HepG2 (cell line): Measurements from ENCODE around the gene SHISA7. TPM values are rescaled to one million over a fixed set of nuclear protein-coding genes. Genes with fewer than 3 reads are reported as not detected.

Source experiments
- ATF1 ChIP-seq: IDR thresholded peaks from 2 replicates; pipeline ENCODE4 v1.6.1; 2016; ENCODE audit warnings: mild to moderate bottlenecking, control low read depth
- ATF3 ChIP-seq: sonication (generic); formaldehyde crosslinking; IDR thresholded peaks from 2 replicates; pipeline ENCODE4 v1.4.0; 2020; ENCODE audit warnings: missing genetic modification reagents
- CHD2 ChIP-seq: IDR thresholded peaks from 2 replicates; pipeline ENCODE4 v1.6.1; 2011; ENCODE audit warnings: low read depth, low read length, improper control_type of control experiment
- DNMT1 ChIP-seq: sonication (generic); formaldehyde crosslinking; IDR thresholded peaks from 2 replicates; pipeline ENCODE4 v1.5.1; 2020; ENCODE audit warnings: mild to moderate bottlenecking, missing genetic modification reagents
- EED ChIP-seq: sonication (generic); formaldehyde crosslinking; IDR thresholded peaks from 2 replicates; pipeline ENCODE4 v1.5.0; 2020; ENCODE audit warnings: mild to moderate bottlenecking, missing genetic modification reagents
- FIP1L1 ChIP-seq: fragments of 200-400 bp; formaldehyde crosslinking; IDR thresholded peaks from 2 replicates; pipeline ENCODE4 v1.6.1; 2018; ENCODE audit warnings: low read depth, mild to moderate bottlenecking, low read length, moderate library complexity, borderline replicate concordance; ENCODE audit not compliant: insufficient read depth
- KAT8 ChIP-seq: IDR thresholded peaks from 2 replicates; pipeline ENCODE4 v1.6.1; 2016; ENCODE audit warnings: missing genetic modification reagents, missing compliant biosample characterization
- KDM5A ChIP-seq: fragments of 200-600 bp; sonication (generic); IDR thresholded peaks from 2 replicates; pipeline ENCODE4 v1.7.0; 2018; ENCODE audit warnings: antibody characterized with exemption, mild to moderate bottlenecking, low read length, borderline replicate concordance
- MLX ChIP-seq: IDR thresholded peaks from 2 replicates; pipeline ENCODE4 v1.6.1; 2016
- MYC ChIP-seq: sonication (generic); formaldehyde crosslinking; IDR thresholded peaks from 2 replicates; pipeline ENCODE4 v1.9.0; 2021; ENCODE audit warnings: missing genetic modification reagents, borderline replicate concordance
- MYNN ChIP-seq: sonication (generic); formaldehyde crosslinking; IDR thresholded peaks from 2 replicates; pipeline ENCODE4 v1.4.0; 2020; ENCODE audit warnings: mild to moderate bottlenecking, low read depth, missing genetic modification reagents
- NFE2L1 ChIP-seq: sonication (generic); formaldehyde crosslinking; IDR thresholded peaks from 2 replicates; pipeline ENCODE4 v1.4.0; 2020; ENCODE audit warnings: missing genetic modification reagents, mild to moderate bottlenecking, borderline replicate concordance
- NFRKB ChIP-seq: fragments of 450-650 bp; IDR thresholded peaks from 2 replicates; pipeline ENCODE4 v1.6.1; 2017
- NR2F2 ChIP-seq: IDR thresholded peaks from 2 replicates; pipeline ENCODE4 v1.6.1; 2012; ENCODE audit warnings: low read depth, inconsistent platforms, borderline replicate concordance
- THAP11 ChIP-seq: IDR thresholded peaks from 2 replicates; pipeline ENCODE4 v1.6.1; 2016; ENCODE audit warnings: missing biosample characterization, missing genetic modification reagents
- XRCC5 ChIP-seq: fragments of 200-400 bp; formaldehyde crosslinking; optimal IDR thresholded peaks from 2 replicates; pipeline ENCODE3; 2017; ENCODE audit warnings: mild to moderate bottlenecking, low read length
- ZHX2 ChIP-seq, 2 experiments: sonication (generic) in 1 of 2; formaldehyde crosslinking in 1 of 2; IDR thresholded peaks; 2 replicates each; pipeline versions ENCODE4 v1.6.1 to v1.9.0; 2014 to 2022; ENCODE audit warnings: antibody characterized with exemption in 1 of 2, borderline replicate concordance in 1 of 2, inconsistent platforms in 1 of 2, low read depth in 1 of 2, missing genetic modification reagents in 1 of 2
- ZNF451 ChIP-seq: sonication (generic); formaldehyde crosslinking; IDR thresholded peaks from 2 replicates; pipeline ENCODE4 v1.5.0; 2020; ENCODE audit warnings: mild to moderate bottlenecking, missing genetic modification reagents
- ZNF501 ChIP-seq: sonication (generic); formaldehyde crosslinking; IDR thresholded peaks from 2 replicates; pipeline ENCODE4 v1.5.1; 2020; ENCODE audit warnings: mild to moderate bottlenecking, moderate library complexity, missing genetic modification reagents
- ZNF572 ChIP-seq: sonication (generic); formaldehyde crosslinking; IDR thresholded peaks from 2 replicates; pipeline ENCODE4 v1.5.1; 2020; ENCODE audit warnings: mild to moderate bottlenecking, missing genetic modification reagents
- ZNF770 ChIP-seq: sonication (generic); formaldehyde crosslinking; IDR thresholded peaks from 2 replicates; pipeline ENCODE4 v1.5.0; 2020; ENCODE audit warnings: mild to moderate bottlenecking, missing genetic modification reagents
- polyA plus RNA-seq, 8 experiments: library from polyadenylated mRNA; depleted of rRNA in 3 of 8; stranded (reverse) in 7 of 8; unstranded in 1 of 8; fragments of >200 nt; fragmentation: Illumina TruSeq in 4 of 8; extraction: Trizol in 4 of 8; gene quantifications; 2 replicates each; pipeline versions ENCODE4 v1.2.1 to v1.2.3, GENCODE V29; 2011 to 2016; ENCODE audit warnings: low read depth in 4 of 8, missing spikeins in 1 of 8, mixed read lengths in 1 of 8; ENCODE audit not compliant: insufficient read depth in 1 of 8
- total RNA-seq, 5 experiments: library from RNA; depleted of rRNA; stranded (reverse); fragments of >200 nt; fragmentation: Illumina TruSeq; extraction: Trizol; gene quantifications; 2 replicates each; pipeline ENCODE4 v1.2.3, GENCODE V29; 2016; ENCODE audit warnings: low read depth in 1 of 5

SHISA7 gene
- total and polyA plus RNA-seq, 2 of the 13 experiments (the other 11 are each of a cell fraction or from before 2014, with no cell fraction given): not detected

GRCh38 chr19:55461259-55461973, 18.3 kb upstream of the SHISA7 start, which contains the start of gene ISOC2 (continued):
- TF ChIP-seq ZNF770: 0 out of 2 replicates have a peak, but pooled peaks have one; percentile 35
- TF ChIP-seq ZNF572 (CRISPR knock-in tag): peak; percentile 78
- TF ChIP-seq NFE2L1 (CRISPR knock-in tag): peak; percentile 22; the same call in 1 of the 2 replicates
- TF ChIP-seq KDM5A: peak; percentile 40; the same call in 1 of the 2 replicates
- TF ChIP-seq ATF1 (CRISPR knock-in tag): peak; percentile 84
- no peak for TF ChIP-seq NFRKB
- TF ChIP-seq MLX: peak; percentile 74
- no peak for TF ChIP-seq FIP1L1
- TF ChIP-seq MYNN (CRISPR knock-in tag): no peak
- TF ChIP-seq ZNF501 (CRISPR knock-in tag): peak; percentile 96
- peak; percentile 62; the same call in 1 of the 2 replicates for TF ChIP-seq ZNF451 (CRISPR knock-in tag)
- TF ChIP-seq XRCC5: no peak
- no peak for TF ChIP-seq NR2F2
- peak; percentile 54 for TF ChIP-seq KAT8 (CRISPR knock-in tag)
- peak; percentile 69; the same call in 1 of the 2 replicates for TF ChIP-seq CHD2
- peak; percentile 20; the same call in 1 of the 2 replicates for TF ChIP-seq ATF3 (CRISPR knock-in tag)
- TF ChIP-seq DNMT1: no peak
- no peak for TF ChIP-seq ZHX2 (IDR thresholded peaks at IDR 0.05; ENCODE audit: low read depth)
- TF ChIP-seq ZHX2 (CRISPR knock-in tag; IDR thresholded peaks at IDR 0.05; ENCODE audit: borderline replicate concordance): 0 out of 2 replicates have a peak, but pooled peaks have one; percentile 62
- peak; percentile 91 for TF ChIP-seq MYC (CRISPR knock-in tag)
- TF ChIP-seq THAP11 (CRISPR knock-in tag): peak; percentile 67
- TF ChIP-seq EED (CRISPR knock-in tag): peak; percentile 77; the same call in 1 of the 2 replicates
